Activated CD8-positive, alpha-beta memory T cell treated with anti-CD3 and anti-CD28 coated beads, Interleukin-2, amount 50 U/mL, for 48 hours (primary cell): ENCODE data around the gene DDX24.
A peak's percentile ranks its signal among the peaks of the same experiment; 100 is the strongest.

Experiments used
- DNase-seq: peaks from one replicate; pipeline ENCODE4 v3.0.0-alpha.2; 2020

Gene DDX24

DNA sequence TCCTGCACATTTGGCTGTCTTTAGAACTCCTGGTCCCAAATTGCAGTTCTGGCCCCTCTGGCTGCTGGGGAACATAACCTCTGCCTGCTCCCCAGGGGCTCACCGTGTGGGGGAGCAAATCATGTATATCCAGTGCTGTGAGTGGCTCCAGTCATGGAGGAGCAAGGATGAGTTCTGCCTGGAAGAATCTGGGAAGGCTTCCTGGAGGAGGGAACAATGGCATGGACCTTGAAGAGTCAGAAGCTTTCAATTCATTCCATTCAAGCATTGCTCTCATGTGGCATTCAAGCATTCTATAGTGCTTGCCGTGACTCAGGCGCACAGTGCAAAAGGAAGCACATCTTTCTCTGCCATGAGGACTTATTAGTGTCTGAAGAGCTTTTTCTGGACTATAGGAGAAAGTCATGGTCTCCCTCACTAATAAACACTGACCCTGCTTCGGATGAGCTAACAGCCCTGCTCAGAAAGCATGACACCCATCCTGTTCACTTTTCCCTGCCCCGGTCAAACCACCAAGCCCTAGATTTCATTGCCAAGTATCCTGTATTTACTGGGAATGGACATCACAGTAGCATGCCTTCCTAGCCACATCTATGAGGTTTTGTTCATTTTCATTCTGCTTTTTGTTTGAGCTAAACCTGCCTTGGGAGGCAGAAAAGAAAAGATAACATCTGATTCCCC lies 33.0 kb upstream of the DDX24 start:
- DNase-seq: no peak

DNA sequence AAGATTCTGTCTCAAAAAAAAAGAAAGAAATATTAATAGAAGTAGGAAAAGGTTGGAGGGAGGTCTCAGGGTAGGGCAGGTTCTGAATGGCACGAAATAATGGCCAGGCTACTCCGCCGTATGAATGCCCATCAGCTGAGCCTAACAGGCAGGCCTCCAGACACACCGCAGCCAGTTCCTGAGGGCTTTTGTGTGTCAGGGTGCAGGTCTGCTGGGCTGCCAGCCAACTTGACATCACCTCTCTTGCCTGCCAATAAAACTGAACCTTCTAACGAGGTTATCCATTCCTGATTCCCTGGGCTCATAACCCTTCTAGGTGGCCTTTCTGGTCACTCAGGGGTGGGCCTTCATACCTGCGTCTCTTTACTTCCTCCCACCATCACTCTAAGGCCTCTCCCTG lies 32.5 kb upstream of the DDX24 start:
- DNase-seq: peak; percentile 18

DNA sequence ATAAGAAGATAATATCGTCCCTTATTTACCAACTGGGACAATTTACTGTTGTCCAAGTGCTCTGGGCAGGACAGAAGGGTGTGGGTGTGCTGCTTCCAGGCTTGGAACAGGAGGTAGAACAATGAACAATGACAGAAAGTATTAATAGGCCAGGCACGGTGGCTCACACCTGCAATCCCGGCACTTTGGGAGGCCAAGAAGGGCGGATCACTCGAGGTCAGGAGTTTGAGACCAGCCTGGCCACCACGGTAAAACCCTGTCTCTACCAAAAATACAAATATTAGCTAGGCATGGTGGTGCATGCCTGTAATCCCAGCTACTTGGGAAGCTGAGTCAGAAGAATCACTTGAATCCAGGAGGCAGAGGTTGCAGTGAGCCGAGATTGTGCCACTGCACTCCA lies 32.1 kb upstream of the DDX24 start:
- DNase-seq: peak; percentile 26

DNA sequence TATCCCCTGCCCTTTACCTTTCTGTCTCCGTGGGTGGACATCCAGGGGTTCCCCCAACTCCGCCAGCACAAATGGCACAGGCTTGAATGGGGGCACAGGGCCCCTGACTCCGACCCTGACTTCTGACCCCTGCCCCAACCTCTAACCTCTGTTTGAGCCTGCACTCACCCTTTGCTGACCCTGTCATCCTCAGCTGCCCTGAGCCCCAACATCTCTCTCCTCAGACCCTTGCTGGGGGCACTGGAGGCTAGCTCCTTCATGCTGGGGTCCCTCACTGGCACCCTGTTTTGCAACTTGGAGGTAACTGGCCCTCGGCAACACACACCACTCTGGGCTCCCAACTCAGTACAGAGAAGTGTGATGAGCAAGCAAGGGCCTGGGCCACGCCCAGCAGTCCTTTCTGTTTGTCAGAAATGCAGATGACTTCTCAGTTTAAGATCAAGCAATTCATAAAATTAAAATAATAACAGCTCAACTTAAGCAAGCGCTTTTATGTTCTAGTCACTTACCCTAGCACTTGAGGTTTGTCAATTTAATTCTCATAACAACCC lies 31.6 kb upstream of the DDX24 start:
- DNase-seq: peak; percentile 45

DNA sequence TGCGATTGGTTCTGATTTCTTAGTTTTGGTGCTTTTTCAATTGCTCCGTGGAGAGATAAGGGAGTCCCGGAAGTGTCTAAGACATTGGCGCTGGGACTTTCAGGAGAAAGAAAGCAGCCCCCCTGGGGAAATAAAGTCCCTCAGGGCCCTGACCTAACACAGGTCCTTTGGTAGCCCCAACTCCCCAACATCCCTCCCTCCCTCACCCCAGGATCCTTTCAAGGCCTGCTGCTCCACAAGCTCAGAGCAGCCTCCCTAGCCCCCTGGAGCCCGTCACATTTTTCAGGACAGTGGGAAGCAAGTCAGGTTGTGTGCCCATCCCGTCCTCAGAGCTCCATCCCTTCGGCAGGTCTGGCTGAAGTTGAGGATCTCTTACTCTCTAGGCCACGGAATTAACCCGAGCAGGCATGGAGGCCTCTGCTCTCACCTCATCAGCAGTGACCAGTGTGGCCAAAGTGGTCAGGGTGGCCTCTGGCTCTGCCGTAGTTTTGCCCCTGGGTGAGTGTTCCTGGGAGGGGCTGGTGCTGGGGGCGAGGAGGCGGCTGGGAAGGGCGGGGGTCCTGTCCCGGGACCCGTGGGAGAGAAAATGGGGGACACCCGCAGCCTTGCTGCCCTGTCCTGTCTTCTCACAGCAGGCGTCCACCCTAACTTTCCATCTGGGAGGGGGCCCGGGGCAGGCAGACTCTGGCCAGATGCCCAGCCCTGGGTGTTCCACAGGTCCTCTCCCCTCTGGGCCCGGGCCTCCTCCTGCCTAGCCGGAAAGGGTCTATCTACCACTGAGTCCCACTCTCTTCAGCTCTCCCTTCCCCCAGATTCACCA lies 30.5 kb upstream of the DDX24 start:
- peak; percentile 44 for DNase-seq

DNA sequence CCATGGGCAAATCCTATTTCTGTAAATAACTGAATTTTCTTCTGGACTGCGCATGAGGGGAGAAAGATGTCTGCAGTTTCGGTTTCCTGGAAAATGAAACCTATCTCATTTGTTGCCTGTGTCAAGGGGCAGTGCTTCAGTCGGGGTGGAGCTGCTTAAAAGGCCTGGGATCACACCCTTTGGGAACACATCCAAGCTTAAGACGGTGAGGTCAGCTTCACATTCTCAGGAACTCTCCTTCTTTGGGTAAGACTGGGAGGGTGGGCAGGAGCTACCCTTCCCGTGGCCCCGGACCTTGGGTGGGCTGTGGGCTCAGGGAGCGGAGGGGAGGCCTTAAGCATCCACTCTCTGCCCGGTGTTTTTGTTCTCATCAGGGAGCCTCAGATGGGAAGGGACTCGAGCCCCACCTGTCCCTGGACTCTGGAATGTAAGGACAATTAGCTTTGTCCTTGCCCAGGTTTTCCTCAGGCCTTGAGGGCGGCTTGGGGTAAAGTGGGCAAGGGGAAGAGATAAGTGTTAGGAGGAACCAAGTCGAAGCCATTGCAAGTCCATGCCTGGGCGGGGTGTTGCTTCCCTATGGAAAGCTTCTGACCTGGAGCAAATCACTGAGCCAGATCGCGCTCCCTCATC lies 29.7 kb upstream of the DDX24 start, which contains the start of gene IFI27:
Gene IFI27, plus strand, starts transcription at position 185 of the 630 bp plus-strand sequence.
- peak; percentile 29 for DNase-seq

DNA sequence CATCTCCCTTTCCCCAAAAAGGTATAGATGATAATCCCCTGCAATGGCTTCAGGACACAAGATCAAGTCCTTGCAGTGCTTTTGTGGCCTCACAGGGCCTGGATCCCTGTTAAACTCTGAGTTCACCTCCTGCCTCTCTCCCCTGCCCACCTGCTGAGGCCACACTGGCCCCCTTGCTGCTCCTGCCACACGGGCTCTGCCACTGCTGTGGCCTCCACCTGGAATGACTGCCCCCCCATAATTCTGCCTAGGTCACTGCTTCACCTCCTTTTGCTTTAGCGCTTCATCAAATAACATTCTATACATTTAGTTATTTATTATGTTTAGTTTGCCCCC lies 28.9 kb upstream of the DDX24 start:
- peak; percentile 28 for DNase-seq

DNA sequence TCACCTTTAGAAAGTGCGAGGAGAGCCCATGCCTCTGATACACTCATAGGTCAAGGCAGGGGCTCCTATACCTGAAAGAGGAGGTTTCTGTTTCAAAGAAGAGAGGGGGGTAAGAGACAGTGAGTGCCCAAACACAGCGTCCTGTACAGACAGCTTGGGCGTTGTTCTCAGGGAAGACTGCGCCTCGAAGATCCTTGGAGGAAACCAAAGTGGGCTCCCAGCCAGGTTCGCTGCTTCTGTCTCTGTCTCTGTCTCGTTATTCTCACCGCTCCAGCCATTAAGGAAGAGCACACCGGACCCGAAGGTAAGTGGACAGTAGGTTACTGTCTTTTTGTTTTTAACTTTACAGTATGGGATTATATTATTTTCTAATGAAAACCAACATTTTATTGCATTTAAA lies 23.7 kb upstream of the DDX24 start:
- DNase-seq: no peak

DNA sequence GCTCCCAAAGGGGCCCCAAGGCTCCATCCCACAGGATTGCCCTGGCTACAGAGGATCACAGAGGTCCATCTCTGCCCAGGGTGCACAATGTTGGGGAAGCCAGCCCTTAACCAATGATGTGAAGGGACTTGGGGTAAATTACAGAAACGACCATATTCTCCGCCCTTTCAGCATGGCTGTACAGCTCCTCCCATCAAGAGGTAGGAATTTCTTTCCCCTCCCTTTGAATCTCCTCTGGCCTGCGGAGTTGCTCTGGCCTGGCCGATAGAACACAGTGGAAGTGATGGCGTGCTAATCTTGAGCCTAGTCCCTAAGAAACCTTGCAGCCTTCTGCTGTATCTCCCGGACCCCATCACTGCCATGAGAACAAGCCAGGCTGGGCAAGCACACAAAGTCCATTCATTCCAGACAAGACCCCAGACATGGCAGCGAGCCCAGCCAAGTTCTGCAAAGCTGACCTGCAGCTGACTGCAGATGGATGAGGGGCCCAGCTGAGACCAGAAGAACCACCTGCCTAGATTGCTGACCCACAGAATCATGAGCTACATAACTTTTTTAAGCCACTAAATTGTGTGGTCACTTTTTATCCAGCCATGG lies 22.6 kb upstream of the DDX24 start:
- DNase-seq: no peak

DNA sequence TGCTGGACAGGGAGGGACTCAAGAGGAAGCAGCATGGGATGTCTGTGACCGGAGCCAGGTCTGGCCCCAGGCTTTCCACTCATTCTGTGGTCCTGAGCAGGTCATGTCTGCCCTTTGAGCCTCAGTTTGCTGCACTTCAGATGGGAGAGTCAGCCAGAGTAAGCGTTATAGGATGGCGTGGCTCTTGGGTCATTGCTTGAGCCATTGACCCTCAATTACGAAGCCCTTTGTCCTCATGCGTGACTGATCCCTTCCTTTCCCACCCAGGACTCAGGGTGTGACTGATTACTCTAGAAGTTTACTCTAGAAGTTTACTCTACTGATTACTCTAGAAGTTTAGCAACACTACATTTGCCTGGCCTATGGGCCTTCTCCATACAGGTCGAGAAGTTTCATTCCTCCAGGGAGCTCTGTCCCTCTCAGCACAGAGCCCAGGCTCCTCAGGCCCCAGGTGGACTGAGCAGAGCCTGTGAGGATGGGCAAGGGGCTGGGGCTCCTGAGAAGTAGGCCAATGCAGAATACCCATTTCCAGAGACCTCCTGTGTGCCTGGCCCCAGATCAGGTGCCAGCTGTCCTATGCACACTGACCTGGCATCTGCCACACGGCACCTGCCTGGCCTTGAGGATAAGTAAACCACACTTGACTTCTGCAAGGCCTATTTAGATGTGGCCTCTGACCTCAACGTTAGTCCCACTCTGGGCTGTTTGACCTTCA lies 21.9 kb upstream of the DDX24 start:
- no peak for DNase-seq

DNA sequence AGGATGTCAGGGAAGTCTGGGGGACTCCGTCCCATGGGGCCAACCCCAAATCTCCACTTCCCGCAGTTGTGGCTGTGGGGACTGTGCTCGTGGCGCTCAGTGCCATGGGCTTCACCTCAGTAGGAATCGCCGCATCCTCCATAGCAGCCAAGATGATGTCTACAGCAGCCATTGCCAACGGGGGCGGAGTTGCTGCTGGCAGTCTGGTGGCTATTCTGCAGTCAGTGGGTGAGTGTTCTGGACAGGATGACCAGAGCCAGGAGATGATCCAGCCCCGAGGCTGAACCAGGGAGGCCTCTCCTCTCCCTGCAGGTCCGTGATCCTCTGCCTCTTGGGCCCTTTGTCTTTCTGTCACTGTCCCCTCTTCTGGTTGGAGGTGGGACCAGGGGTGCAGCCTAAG lies 20.7 kb upstream of the DDX24 start:
- DNase-seq: no peak

DNA sequence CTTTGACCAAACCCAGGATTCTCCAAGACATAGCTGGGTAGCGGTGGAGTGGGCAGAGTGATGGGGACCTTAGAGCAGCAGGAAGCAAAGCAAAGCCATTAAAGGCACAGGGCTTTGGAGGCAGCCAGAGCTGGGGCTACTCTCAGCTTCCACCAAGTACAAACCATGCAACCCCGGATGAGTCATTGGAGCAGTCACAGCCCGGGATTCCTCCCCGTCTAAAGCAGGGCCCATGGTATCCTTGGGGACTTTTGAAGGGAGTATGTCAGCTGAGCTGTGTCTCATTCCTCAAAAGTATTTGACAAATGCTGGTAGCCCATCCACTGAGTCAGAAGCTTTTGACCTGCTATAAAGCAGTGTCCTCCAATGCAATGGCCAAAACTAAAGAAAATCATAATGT lies 19.8 kb upstream of the DDX24 start:
- DNase-seq: no peak

DNA sequence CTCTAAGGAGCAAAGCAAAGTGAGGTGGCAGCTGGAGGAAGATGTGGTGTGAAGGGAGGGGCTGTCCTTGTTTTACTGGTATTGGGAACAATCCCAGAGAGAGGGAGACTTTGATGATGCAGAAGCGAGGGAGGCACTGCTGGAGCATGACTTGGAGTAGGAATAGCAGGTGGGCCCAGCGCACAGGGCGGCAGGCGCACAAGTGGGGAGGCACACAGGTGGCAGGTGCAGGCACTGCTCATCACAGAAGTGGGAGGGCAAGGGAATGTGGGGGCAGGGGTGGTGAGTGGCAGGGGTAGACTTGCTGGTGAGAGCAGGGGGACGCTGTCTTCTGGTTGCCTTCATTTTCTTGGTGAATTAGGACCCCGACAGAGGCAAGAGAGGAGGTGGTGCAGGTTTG lies 18.0 kb upstream of the DDX24 start:
- DNase-seq: no peak

DNA sequence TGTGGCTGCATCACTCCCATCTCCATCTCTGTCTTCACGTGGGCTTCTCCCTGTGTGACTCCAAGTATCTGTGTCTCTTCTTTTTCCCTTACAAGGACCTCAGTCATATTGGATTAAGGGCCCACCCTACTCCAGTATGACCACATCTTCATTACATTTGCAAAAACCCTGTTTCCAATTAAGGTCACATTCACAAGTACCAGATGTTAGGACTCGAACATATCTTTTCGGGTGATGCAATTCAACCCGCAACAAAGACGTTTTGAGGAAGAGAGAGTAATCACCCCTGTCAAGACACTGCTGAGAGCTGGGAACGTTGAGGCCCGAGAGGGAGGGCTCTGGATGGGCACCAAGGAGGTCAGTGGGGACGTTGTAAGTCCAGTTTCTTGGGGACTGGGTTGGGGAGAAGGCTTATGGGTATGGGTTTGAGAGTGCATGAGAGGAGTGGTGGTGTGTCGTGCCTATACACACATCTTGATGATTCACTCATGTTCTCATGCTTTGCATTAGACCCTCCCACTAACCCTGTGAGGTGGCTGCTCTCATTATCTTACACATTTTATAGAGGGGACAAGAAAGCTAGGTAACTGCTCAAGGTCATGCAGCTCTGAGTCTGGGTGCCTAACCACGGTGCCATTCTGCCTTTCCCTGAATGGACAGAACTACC lies 17.5 kb upstream of the DDX24 start:
- no peak for DNase-seq

DNA sequence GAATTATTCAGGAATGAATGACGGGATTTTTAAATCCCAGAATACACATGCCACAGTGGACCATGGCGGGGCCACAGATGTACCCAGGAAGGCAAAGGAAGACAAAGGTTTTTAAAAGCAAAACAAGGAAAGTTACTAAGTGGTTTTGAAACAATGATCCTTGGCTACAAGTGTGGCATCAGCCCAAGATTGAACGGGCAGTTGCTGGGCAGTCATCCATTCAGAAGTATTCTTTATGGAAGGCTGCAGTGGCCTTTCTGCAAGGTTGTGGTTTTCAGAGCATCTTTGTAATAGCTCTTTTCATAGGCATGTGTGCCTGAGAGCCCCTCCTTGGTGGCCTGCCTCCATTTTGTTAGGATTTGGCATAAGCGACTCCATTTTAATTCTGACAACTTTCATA lies 16.1 kb upstream of the DDX24 start:
- no peak for DNase-seq

DNA sequence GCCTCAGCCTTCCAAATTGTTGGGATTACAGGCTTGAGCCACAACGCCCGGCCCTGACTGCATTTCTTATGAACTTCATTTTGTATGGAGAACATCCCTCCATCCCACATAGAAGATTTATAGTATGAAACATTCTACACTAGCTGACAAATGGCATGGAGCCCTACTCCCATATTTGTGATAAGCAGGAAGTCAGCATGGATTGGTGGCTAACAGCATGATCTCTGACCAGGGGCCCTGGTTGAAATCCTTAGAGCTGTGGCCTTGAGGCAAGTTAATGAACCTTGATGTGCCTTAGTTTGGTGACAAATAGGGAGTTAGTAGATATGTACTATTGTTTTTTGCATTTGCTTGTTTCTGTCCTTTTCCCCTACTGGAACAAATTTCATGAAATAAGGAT lies 12.4 kb upstream of the DDX24 start:
- DNase-seq: no peak

DNA sequence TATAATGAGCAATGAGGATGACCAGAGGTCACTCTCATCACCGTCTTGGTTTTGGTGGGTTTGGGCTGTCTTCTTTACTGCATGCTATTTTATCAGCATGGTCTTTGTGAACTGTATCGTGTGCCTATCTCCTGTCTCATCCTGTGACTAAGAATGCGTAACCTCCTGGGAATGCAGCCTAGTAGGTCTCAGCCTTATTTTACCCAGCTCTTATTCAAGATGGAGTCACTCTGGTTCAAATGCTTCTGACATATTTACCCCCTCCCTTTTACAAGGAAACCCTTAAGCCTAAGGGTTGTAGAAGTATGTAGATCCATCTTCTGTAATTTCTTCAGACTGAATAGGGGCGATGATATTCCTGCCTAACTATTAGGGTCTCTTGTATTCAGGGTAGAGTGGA lies 8.5 kb upstream of the DDX24 start:
- no peak for DNase-seq

DNA sequence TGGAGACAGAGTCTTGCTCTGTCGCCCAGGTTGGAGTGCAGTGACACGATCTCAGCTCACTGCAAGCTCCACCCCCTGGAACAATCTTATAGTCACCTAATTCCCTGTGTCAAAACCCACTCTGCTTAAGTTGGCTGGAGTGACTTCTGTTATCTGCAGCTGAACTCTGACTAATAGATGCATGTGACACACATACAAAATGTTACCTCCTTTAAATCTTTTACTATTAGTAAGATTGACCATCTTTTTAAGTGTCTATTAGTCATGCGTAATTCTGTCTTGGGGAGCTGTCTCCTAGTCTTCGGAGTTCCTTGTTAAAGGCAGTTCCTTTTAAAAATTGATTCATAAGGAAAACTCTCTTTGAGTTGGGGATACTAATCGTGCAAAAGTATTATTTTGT lies 7.5 kb upstream of the DDX24 start:
- DNase-seq: no peak

DNA sequence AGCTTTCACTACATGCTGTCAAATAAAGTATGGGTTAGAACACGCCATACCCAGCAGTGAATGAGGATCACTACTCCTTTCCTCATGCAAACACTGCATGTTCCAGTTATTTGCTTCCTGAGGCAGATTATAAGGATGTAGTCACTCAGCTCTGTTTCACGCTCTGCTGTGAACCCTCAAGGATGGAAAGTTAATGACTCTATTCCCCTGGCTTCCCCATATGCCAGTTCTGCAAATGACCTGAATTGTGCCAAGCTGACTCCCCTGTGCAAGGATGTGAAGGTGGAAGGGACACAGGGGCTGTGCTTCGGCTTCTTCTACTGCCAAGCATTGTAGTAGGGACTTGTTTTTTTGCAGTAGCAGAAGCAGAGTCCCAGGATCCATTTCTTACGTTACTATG lies 6.9 kb upstream of the DDX24 start:
- no peak for DNase-seq

DNA sequence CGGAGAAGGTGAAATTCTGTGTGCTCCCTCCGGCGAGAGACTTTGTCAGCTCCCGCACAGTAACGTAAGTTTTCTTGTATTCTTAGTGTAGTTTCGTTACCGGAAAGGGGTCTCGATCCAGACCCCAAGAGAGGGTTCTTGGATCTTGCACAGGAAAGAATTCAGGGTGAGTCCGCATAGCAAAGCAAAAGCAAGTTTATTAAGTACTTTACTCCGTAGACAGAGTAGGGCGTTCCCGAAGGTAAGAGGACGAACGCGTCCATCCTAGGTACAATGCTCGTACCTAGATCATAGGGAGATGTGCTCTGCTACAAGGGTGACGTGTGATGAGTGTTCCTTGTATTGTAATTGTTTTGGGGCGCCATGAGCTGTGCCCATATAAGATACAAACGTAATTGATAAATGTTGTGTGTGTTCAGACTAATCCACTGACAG lies 401 bp upstream of the DDX24 start:
- DNase-seq: no peak

DNA sequence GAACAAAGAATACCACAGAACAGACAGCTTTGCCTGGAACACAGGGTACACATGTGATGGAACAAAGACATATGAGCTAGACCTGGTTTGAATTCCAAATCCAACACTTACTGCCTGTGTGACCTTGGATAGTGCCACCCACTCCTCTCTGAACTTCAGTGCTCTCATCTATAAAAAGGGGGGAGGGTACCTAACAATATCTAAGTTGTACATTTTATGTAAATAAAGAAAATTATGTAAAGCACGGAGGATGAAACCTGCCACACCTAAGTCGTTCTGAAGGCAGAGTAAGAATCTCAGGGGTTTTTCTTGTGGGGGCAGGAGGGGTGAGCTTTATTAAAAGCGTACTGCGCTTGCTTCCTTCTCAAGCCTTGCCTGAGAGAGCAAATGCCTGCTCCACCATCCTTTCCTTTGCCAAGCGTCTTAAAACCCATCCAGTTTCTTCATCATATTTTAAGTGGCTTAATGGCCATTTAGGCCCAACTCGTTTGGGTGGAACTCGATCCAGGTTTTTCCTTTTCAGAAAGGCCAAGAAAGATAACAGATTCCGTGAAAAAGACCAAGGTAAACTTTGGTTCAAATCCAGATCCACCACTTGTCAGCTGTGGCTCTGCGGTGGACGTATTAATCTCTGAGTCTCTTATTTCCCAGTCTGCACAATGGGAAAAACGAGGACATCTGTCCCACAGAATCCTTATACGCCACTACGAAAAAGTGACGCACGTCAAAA lies 946 bp downstream of the DDX24 start:
- no peak for DNase-seq

DNA sequence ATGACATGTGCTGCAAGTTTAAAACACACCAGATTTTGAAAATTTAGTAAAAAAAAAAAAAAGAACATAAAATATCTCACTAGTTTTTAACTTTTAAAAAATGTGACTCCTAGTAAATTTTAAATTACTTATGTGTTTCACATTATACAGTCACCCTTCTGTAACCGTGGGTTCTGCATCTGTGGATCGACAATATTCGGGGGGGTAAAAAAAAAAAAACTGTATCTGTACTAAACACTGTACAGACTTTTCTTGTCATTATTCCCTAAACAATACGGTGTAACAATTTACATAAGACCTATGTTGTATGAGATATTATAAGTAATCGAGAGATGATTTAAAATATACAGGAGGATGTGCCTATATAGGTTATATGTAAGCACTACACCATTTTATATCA lies 3.2 kb downstream of the DDX24 start:
- DNase-seq: no peak
